Tibial nerve (tissue), 4 donors: Measurements from ENCODE around the gene SORCS2. TPM values are rescaled to one million over a fixed set of nuclear protein-coding genes. Genes with fewer than 3 reads are reported as not detected.

ENCODE experiments used
- DNase-seq, 2 donors: peaks; one replicate each; pipeline ENCODE4 v3.0.0-alpha.2; 2019; ENCODE audit warnings: low spot score in 2 of 2
- H3K27ac ChIP-seq, 4 donors: fragments of 200-600 bp; sonication (generic) in 3 of 4; one replicate each; pipeline ENCODE4 v1.5.1; 2017 to 2019; ENCODE audit warnings: mild to moderate bottlenecking in 1 of 4
- H3K27me3 ChIP-seq, 2 donors: fragments of 200-600 bp; sonication (generic) in 1 of 2; one replicate each; pipeline versions ENCODE4 v1.5.1 to v1.6.0; 2017 to 2019
- H3K36me3 ChIP-seq, 3 donors: fragments of 200-600 bp; sonication (generic); one replicate each; pipeline ENCODE4 v1.5.1; 2018 to 2019
- H3K4me1 ChIP-seq, 4 donors: fragments of 200-600 bp; sonication (generic) in 3 of 4; one replicate each; pipeline ENCODE4 v1.5.1; 2017 to 2019
- H3K4me3 ChIP-seq, 4 donors: fragments of 200-600 bp; sonication (generic) in 3 of 4; one replicate each; pipeline ENCODE4 v1.5.1; 2017 to 2019; ENCODE audit warnings: mild to moderate bottlenecking in 1 of 4, moderate library complexity in 1 of 4
- H3K9me3 ChIP-seq, 4 donors: fragments of 200-600 bp; sonication (generic) in 3 of 4; one replicate each; pipeline ENCODE4 v1.5.1; 2017 to 2019
- CTCF ChIP-seq, 5 experiments: fragments of 200-600 bp in 3 of 5; fragments of 450-650 bp in 2 of 5; sonication (generic) in 3 of 5; IDR thresholded peaks; one replicate each; pipeline ENCODE4 v1.5.1; 2016 to 2019; ENCODE audit warnings: antibody characterized with exemption in 5 of 5, mild to moderate bottlenecking in 3 of 5, moderate library complexity in 2 of 5
- EP300 ChIP-seq, 2 donors: sonication (generic); formaldehyde crosslinking; IDR thresholded peaks; one replicate each; pipeline ENCODE4 v1.6.1; 2017; ENCODE audit warnings: antibody characterized with exemption in 2 of 2, mild to moderate bottlenecking in 1 of 2
- POLR2A ChIP-seq, 2 donors: fragments of 450-650 bp; IDR thresholded peaks; one replicate each; pipeline ENCODE4 v1.6.1; 2017; ENCODE audit warnings: antibody characterized with exemption in 2 of 2, mild to moderate bottlenecking in 2 of 2, moderate library complexity in 2 of 2
- WGBS, 2 donors: methylation state at CpG; one replicate each; pipeline ENCODE4 v1.1.5; 2018; 5-methylcytosine and 5-hydroxymethylcytosine counted together
- total RNA-seq, 4 donors: library from RNA; depleted of rRNA; stranded (reverse); fragments of >200 nt; gene quantifications; one replicate each; pipeline ENCODE4 v1.1.0, GENCODE V29; 2016

Gene SORCS2
- total RNA-seq, 4 donors from 2014 or later, result 15.6 to 48.9 (median 38.3) TPM

GRCh38 chr4:7558436-7558835 is 366.1 kb downstream of the SORCS2 start:
- H3K9me3 ChIP-seq, result peaks cover 0 to 28% (median 3%) of the 10 kb centered on the region in 4 donors
- no peak overlapping the region for H3K4me3 ChIP-seq
- H3K27ac ChIP-seq, result no peak overlapping the region
- TF ChIP-seq POLR2A (IDR thresholded peaks at IDR 0.05) (no peak), EP300 (IDR thresholded peaks at IDR 0.05) (no peak), CTCF (IDR thresholded peaks at IDR 0.05) (no peak)
- 90 to 100% methylated on average over 7 of the region's 7 CpGs for WGBS, 2 donors
- no peaks in the 10 kb centered on the region for H3K4me1 ChIP-seq
- H3K27me3 ChIP-seq, result no peaks in the 10 kb centered on the region
- no peak for DNase-seq
- H3K36me3 ChIP-seq, result peaks cover 0 to 7% (median 0%) of the 10 kb centered on the region in 3 donors

DNA sequence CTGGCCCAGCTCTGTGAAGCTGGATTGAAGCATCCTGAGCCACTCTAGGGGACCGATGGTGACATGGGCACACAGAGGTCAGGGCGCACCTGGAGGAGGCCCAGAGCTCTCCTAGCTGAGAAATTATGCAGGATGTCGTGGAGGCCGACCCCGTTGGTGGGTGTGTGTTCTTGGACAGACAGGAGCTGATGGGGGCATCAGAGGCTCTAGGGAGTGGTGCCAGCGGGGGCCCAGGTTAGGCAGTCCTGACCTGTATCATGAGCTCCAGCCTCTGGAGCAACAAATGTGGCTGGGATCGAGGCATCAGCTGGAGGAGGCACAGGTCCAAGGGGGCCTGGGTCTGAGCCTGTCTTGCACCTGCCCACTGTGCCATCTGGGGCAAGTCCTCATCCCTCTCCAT is 367.0 kb downstream of the SORCS2 start:
- Histone ChIP-seq H3K9me3 (peaks cover 0 to 20% (median under 1%) of the 10 kb centered on the region in 4 donors), H3K27ac (no peak overlapping the region), H3K4me1 (peaks cover 0 to 5% (median 0%) of the 10 kb centered on the region in 4 donors), H3K4me3 (no peak overlapping the region), H3K27me3 (no peaks in the 10 kb centered on the region), H3K36me3 (no peaks in the 10 kb centered on the region)
- no peak for DNase-seq
- 81 to 89% methylated on average over 5 to 7 of the region's 7 CpGs for WGBS, 2 donors
- no peak for TF ChIP-seq POLR2A (IDR thresholded peaks at IDR 0.05)
- no peak for TF ChIP-seq EP300 (IDR thresholded peaks at IDR 0.05)
- no peak for TF ChIP-seq CTCF (IDR thresholded peaks at IDR 0.05)

DNA sequence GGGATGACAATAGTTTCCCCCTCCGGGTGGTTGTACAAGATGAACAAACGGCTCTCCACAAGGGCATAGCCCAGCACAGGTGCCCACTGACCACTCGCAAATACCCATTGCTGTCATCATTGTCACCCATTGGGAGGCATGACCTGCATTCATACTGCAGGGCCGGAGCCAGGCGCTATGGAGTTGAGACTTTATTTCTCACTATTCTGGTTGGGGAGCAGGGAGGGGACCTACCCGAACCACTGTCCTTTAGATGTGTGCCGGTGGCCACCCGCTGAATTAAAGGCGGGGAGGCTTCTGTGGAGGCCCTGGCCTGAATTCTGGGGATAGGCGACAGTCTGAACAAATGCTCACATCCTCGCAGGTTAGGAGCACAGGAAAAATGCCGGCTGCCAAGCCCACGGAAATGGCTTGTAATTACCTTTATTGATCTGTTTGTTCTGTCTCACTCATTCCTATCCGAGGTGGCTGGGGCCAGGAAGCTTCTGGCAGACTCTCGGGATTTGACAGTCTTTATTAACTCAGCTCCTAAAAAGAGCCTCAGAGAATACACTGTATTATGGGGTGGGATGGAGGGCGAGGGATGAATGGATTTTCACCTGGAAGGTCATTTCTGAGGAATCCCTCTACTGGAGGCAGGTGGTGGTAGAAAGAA is 367.5 kb downstream of the SORCS2 start:
- Histone ChIP-seq H3K36me3 (no peaks in the 10 kb centered on the region), H3K27ac (no peak overlapping the region), H3K4me1 (peaks cover 0 to 8% (median 0%) of the 10 kb centered on the region in 4 donors), H3K27me3 (no peaks in the 10 kb centered on the region), H3K9me3 (peaks cover 0 to 14% (median 0%) of the 10 kb centered on the region in 4 donors), H3K4me3 (no peak overlapping the region)
- no peak for DNase-seq
- TF ChIP-seq EP300 (IDR thresholded peaks at IDR 0.05) (no peak), CTCF (IDR thresholded peaks at IDR 0.05) (no peak), POLR2A (IDR thresholded peaks at IDR 0.05) (no peak)
- WGBS, 2 donors, result 83 to 86% methylated on average over 16 of the region's 16 CpGs

DNA sequence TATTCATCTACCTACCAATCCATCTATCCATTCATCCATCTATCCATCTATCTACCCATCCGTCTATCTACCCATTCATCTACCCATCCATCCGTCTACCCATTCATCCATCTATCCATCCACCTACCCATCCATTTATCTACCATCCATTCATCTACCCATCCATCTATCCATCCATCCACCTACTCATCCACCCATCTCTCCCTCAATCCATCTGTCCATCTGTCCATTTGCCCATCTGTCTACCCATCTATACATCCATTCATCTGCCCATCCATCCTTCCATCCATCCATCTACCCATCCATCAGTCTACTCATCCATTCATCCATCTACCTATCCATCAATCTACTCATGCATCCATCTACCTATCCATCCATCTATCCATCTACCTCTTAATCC is 369.2 kb downstream of the SORCS2 start:
- Histone ChIP-seq H3K9me3 (no peaks in the 10 kb centered on the region), H3K36me3 (no peaks in the 10 kb centered on the region), H3K27ac (no peak overlapping the region), H3K27me3 (no peaks in the 10 kb centered on the region), H3K4me1 (peaks cover 0 to 8% (median 0%) of the 10 kb centered on the region in 4 donors), H3K4me3 (no peak overlapping the region)
- 66 to 92% methylated on average over 2 of the region's 2 CpGs for WGBS, 2 donors
- DNase-seq, result no peak
- no peak for TF ChIP-seq CTCF (IDR thresholded peaks at IDR 0.05)
- TF ChIP-seq EP300 (IDR thresholded peaks at IDR 0.05), result no peak
- no peak for TF ChIP-seq POLR2A (IDR thresholded peaks at IDR 0.05)

GRCh38 chr4:7564242-7564641 is 371.9 kb downstream of the SORCS2 start:
- Histone ChIP-seq H3K27ac (no peak overlapping the region), H3K9me3 (no peaks in the 10 kb centered on the region), H3K36me3 (no peaks in the 10 kb centered on the region), H3K4me3 (no peak overlapping the region), H3K27me3 (no peaks in the 10 kb centered on the region), H3K4me1 (peaks cover 0 to 8% (median 0%) of the 10 kb centered on the region in 4 donors)
- no peak for TF ChIP-seq CTCF (IDR thresholded peaks at IDR 0.05)
- TF ChIP-seq EP300 (IDR thresholded peaks at IDR 0.05), result no peak
- no peak for TF ChIP-seq POLR2A (IDR thresholded peaks at IDR 0.05)
- DNase-seq, result no peak
- 54 to 57% methylated on average over 5 of the region's 5 CpGs for WGBS, 2 donors
